ENCODE measurements around the gene WSCD2.

DNA sequence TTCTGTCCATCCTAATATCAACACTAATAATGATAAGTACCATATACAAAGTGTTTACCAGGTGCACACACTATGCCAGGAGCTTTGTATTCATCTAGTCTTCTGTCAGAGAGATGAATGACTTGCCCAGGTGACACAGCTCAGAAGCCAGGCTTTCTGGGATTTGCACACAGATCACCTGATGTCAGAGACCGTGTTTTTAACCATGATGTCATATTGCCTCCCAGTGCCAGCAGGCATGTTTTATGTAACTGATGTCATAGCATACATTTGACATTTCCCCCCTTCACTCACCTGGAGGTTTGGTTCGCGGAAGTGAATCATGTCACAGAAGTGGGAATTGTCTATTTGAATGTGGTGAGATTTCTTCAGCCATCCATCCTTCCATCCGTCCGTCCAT, 5.7 kb downstream of the WSCD2 start:
- TF ChIP-seq SMC3 (conservative IDR thresholded peaks at IDR 0.05; ENCODE audit: poor library complexity) (no peak), TAF1 (IDR thresholded peaks at IDR 0.05; ENCODE audit: low read depth) (no peak), MXI1 (conservative IDR thresholded peaks at IDR 0.05; ENCODE audit: poor library complexity, severe bottlenecking) (no peak), POLR2AphosphoS5 (IDR thresholded peaks at IDR 0.05) (no peak)

All from neural cell (in vitro differentiated cells).